AG04449 (cell line): ENCODE data around the gene GRID2.

Source experiments
- CTCF ChIA-PET: fragments of 350-600 bp; formaldehyde crosslinking; extraction: SDS; loops from one replicate; lab custom pipeline; 2021; ENCODE audit warnings: antibody characterized with exemption; lab: Yijun Ruan, JAX
- POLR2A ChIA-PET: fragments of 400-600, 350-600 bp; formaldehyde crosslinking; extraction: SDS; loops from one replicate; lab custom pipeline; 2020; ENCODE audit warnings: antibody characterized with exemption, inconsistent platforms; lab: Yijun Ruan, JAX
- DNase-seq: peaks from one replicate; pipeline ENCODE4 v3.0.0-alpha.2; 2010; ENCODE audit warnings: low read depth, low spot score
- H3K4me3 ChIP-seq: 2 replicates; pipeline ENCODE4 v1.5.1; 2011; ENCODE audit warnings: low read depth, mild to moderate bottlenecking, control low read depth, low read length
- TF ChIP-seq, protein P1 (sequence below): IDR thresholded peaks from one replicate; pipeline ENCODE4 v1.5.1; 2011; ENCODE audit warnings: mild to moderate bottlenecking, moderate library complexity, low read length, control low read depth, inconsistent platforms; ENCODE audit not compliant: insufficient read depth; ENCODE audit errors: missing control alignments

GRID2 gene

GRCh38 chr4:92679149-92679548, 375.4 kb downstream of the GRID2 start:
- no peak for DNase-seq
- H3K4me3 ChIP-seq = no peak overlapping the region
- ChIA-PET CTCF (no interaction called here), POLR2A (no interaction called here)
- TF ChIP-seq, protein P1, sequence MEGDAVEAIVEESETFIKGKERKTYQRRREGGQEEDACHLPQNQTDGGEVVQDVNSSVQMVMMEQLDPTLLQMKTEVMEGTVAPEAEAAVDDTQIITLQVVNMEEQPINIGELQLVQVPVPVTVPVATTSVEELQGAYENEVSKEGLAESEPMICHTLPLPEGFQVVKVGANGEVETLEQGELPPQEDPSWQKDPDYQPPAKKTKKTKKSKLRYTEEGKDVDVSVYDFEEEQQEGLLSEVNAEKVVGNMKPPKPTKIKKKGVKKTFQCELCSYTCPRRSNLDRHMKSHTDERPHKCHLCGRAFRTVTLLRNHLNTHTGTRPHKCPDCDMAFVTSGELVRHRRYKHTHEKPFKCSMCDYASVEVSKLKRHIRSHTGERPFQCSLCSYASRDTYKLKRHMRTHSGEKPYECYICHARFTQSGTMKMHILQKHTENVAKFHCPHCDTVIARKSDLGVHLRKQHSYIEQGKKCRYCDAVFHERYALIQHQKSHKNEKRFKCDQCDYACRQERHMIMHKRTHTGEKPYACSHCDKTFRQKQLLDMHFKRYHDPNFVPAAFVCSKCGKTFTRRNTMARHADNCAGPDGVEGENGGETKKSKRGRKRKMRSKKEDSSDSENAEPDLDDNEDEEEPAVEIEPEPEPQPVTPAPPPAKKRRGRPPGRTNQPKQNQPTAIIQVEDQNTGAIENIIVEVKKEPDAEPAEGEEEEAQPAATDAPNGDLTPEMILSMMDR = no peak

DNA sequence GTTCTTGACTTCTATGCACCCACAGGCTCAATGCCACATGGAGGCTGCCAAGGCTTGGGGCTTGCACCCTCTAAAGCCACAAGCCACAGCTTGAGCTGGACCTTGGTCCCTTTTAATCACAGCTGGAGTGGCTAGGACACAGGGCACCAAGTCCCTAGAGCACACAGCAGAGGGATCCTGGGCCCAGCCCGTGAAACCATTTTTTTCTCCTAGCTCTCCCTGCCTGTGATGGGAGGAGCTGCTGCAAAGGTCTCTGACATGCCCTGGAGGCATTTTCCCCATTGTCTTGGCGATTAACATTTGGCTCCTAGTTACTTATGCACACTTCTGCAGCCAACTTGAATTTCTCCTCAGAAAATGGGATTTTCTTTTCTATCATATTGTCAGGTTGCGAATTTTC, 410.9 kb downstream of the GRID2 start:
- H3K4me3 ChIP-seq = no peak overlapping the region
- DNase-seq = no peak
- CTCF ChIA-PET = no interaction called here
- TF ChIP-seq, protein P1 = no peak
- POLR2A ChIA-PET = no interaction called here

DNA sequence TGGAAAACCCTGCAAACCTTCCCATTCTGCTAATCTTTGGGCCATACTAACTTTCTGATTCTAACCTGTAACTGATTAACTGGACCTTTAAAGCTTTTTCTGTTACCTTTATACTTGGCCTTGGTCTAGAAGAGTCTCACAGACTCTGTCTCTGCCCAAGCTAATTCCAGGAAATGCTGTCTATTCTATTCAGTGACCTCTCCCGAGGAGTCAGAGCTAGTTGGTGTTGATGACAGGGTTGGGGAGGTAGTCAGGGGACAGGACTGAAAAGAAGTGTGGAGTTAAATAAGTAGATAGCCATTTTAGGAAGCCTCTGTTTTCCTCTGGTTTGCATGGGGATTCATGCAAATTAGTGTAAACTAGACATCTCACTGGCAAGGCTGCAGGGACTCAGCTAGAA, 429.5 kb downstream of the GRID2 start:
- no peak overlapping the region for H3K4me3 ChIP-seq
- POLR2A ChIA-PET = no interaction called here
- CTCF ChIA-PET = no interaction called here
- TF ChIP-seq, protein P1 = no peak
- no peak for DNase-seq

GRCh38 chr4:92735025-92735665, 431.4 kb downstream of the GRID2 start:
- ChIA-PET POLR2A (no interaction called here), CTCF (no interaction called here)
- no peak for DNase-seq
- H3K4me3 ChIP-seq = no peak overlapping the region
- TF ChIP-seq, protein P1 = no peak

DNA sequence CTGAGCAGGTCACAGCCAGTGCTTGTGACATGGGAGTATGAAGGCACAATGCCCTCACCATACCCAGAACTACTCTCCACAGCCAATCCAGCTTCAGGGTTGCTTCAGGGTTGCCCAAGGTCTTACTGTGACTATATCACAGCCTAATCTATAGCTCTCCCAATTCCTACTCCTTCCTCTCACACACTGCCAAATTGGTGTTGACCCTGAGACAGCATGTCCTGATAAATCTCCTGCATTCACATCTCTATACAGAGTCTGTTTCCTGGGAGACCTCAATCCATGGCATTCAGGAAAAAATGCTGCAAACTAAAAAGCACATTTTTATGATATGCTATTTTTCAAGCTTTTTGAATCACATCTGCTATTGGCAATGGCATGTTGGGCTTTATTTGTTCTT, 456.7 kb downstream of the GRID2 start:
- ChIA-PET POLR2A (no interaction called here), CTCF (no interaction called here)
- no peak for DNase-seq
- TF ChIP-seq, protein P1 = no peak
- H3K4me3 ChIP-seq = no peak overlapping the region

GRCh38 chr4:92776080-92776479, 472.3 kb downstream of the GRID2 start:
- TF ChIP-seq, protein P1 = no peak
- POLR2A ChIA-PET = no interaction called here
- no peak overlapping the region for H3K4me3 ChIP-seq
- CTCF ChIA-PET = no interaction called here
- no peak for DNase-seq
